Measurements from ENCODE around the gene DSCAML1.

The DSCAML1 gene

DNA sequence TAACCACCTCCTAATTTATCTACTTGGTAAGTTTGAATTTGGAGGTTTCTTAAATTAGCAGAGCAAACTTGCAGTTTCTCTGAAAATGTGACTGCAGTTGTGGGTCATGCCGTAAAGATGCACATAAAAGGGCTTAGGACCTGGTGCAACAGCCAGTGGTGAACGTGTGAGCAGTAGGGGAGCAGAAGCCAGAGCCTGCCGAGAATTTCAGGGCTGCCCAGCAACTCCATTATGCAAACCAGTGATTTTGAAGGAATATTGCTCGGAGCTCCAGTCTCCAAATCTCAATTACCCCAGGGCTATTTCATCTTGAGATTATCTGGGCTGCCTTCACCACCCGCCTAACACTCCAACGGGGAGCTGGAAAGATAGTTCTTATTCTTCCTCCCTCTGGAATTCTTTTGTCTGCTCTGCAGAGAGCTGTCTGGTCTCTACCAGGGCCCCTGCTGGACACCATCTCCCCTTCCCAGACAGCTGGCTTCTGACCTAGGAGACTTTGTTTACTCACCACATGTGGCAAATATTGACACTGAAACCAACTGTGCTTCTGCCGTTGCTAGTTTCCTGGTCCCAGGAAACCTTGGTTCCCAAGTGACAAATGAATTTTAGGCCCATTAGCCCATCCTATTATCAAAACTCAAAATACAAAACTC, 93.9 kb downstream of the DSCAML1 start:
- DNase-seq: no peak

DNA sequence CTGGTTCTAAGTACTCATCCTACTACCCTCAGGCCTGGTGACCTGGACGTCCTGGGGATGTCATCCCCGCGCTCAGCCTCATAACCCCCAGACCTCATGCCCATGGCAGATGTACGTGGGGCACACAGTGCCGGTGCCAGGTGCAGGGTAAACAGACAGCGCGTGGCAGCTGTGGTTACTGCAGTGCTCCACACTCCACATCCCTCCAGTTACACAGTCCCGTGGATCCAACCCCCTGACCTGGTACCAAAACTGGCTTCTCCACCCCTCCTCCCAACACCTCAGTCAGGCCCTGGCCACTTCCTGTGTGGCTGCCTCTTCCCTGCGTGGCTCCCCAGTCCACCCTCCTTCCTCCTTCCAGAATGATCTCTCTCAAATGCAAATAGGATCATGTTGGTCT, 95.2 kb downstream of the DSCAML1 start:
- Histone ChIP-seq H3K4me3 (ENCODE audit: low read depth, low read length) (no peak overlapping the region), H3K4me1 (peaks cover 15% of the 10 kb centered on the region; the same call in 1 of the 2 replicates), H3K36me3 (no peaks in the 10 kb centered on the region), H3K27me3 (no peaks in the 10 kb centered on the region), H3K9me3 (no peaks in the 10 kb centered on the region)
- DNase-seq: no peak
- TF ChIP-seq, protein P1, sequence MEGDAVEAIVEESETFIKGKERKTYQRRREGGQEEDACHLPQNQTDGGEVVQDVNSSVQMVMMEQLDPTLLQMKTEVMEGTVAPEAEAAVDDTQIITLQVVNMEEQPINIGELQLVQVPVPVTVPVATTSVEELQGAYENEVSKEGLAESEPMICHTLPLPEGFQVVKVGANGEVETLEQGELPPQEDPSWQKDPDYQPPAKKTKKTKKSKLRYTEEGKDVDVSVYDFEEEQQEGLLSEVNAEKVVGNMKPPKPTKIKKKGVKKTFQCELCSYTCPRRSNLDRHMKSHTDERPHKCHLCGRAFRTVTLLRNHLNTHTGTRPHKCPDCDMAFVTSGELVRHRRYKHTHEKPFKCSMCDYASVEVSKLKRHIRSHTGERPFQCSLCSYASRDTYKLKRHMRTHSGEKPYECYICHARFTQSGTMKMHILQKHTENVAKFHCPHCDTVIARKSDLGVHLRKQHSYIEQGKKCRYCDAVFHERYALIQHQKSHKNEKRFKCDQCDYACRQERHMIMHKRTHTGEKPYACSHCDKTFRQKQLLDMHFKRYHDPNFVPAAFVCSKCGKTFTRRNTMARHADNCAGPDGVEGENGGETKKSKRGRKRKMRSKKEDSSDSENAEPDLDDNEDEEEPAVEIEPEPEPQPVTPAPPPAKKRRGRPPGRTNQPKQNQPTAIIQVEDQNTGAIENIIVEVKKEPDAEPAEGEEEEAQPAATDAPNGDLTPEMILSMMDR (IDR thresholded peaks at IDR 0.05; ENCODE audit: low read depth, low read length): no peak

More for the DNA sequence above, 93.9 kb downstream of the DSCAML1 start:
- peaks cover 13% of the 10 kb centered on the region; the same call in 1 of the 2 replicates for H3K4me1 ChIP-seq
- no peaks in the 10 kb centered on the region for H3K9me3 ChIP-seq
- no peaks in the 10 kb centered on the region for H3K27me3 ChIP-seq
- H3K4me3 ChIP-seq (ENCODE audit: low read depth, low read length): no peak overlapping the region
- H3K36me3 ChIP-seq: no peaks in the 10 kb centered on the region
- TF ChIP-seq, protein P1 (IDR thresholded peaks at IDR 0.05; ENCODE audit: low read depth, low read length): peak; percentile 7; the same call in 1 of the 2 replicates

DNA sequence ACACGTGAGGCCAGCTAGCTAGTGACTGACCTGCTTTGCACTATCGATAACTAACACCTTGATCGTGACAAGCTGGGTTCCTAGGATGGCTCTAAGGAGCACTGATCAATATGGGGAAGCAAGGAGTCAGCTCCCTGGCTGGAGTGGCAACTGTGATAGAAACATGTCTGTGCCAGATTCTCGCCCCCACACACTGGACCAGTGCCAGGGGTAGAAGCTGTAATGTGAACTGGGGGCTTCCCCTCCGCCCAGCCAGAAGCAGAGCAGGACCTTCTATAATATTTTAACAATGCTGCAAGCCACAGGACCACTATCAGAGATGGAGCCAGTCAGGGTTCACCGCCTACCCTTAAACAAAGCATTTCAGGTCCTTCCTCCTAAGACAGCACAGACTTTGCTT, 96.5 kb downstream of the DSCAML1 start:
- no peak for DNase-seq
- H3K9me3 ChIP-seq: no peaks in the 10 kb centered on the region
- H3K36me3 ChIP-seq: no peaks in the 10 kb centered on the region
- no peak overlapping the region for H3K4me3 ChIP-seq (ENCODE audit: low read depth, low read length)
- peaks cover 19% of the 10 kb centered on the region; the same call in 1 of the 2 replicates for H3K4me1 ChIP-seq
- TF ChIP-seq, protein P1 (IDR thresholded peaks at IDR 0.05; ENCODE audit: low read depth, low read length): no peak
- no peaks in the 10 kb centered on the region for H3K27me3 ChIP-seq

DNA sequence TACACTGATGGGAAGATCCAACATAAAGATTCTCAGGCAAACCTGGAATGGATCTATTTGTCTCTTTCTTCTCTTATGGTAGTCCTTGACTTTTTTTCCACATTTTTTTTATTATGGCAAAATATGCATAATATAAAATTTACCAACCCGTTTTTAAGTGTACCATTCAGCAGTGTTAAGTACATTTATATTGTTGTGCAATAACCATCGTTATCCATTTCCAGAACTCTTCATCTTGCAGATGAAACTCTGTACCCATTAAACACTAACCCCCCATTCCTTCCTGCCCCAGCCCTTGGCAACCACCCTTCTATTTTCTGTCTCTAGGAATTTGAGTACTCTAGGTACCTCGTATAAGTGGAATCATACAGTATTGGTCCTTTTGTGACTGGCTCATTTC, 99.7 kb downstream of the DSCAML1 start:
- Histone ChIP-seq H3K4me3 (ENCODE audit: low read depth, low read length) (no peak overlapping the region), H3K4me1 (peaks cover 6% of the 10 kb centered on the region; the same call in 1 of the 2 replicates), H3K27me3 (no peaks in the 10 kb centered on the region), H3K36me3 (no peaks in the 10 kb centered on the region), H3K9me3 (no peaks in the 10 kb centered on the region)
- no peak for DNase-seq
- TF ChIP-seq, protein P1 (IDR thresholded peaks at IDR 0.05; ENCODE audit: low read depth, low read length): no peak

DNA sequence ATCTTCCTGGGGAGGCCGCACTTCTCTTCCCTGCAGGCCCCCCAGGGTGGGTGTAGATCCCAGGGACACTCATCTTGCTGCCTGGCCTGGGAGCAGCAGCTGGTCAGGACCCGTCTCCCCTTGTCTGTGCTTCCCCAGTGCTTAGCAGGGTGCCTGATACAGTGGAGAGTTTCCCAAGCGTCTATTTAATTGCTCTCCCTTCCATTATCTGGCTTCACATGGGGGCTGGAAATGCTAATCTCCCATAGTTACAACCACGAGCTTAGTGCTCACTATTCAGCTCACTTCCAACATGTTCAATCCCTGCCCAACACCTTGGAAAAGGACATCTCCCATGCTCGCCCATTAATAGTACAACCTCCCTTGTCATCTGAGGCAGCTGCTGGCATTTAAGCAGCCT, 100.5 kb downstream of the DSCAML1 start:
- no peaks in the 10 kb centered on the region for H3K36me3 ChIP-seq
- no peak for DNase-seq
- H3K4me3 ChIP-seq (ENCODE audit: low read depth, low read length): no peak overlapping the region
- no peaks in the 10 kb centered on the region for H3K9me3 ChIP-seq
- H3K4me1 ChIP-seq: peaks cover 6% of the 10 kb centered on the region; the same call in 1 of the 2 replicates
- no peaks in the 10 kb centered on the region for H3K27me3 ChIP-seq
- TF ChIP-seq, protein P1 (IDR thresholded peaks at IDR 0.05; ENCODE audit: low read depth, low read length): no peak

DNA sequence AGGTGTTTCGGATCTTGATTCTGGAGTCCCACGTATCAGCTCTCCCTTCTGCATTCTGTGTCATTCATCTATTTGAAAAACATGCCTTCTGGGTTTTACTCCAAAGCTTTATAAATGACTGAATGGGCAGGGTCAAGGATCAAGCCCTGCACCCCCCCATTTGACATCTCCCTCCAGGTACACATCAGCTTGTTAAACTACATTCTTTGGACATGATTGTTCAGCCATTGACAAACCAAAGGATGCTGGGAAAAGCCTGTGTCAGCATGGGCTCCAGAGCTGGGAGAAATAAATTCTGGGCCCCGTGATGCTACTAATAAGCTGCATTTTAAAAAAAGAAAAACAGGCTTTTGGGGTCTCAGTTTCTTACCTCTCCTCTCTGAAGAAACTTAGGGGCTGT, 103.7 kb downstream of the DSCAML1 start:
- H3K27me3 ChIP-seq: no peaks in the 10 kb centered on the region
- H3K9me3 ChIP-seq: no peaks in the 10 kb centered on the region
- H3K4me3 ChIP-seq (ENCODE audit: low read depth, low read length): no peak overlapping the region
- TF ChIP-seq, protein P1 (IDR thresholded peaks at IDR 0.05; ENCODE audit: low read depth, low read length): no peak
- DNase-seq: no peak
- H3K36me3 ChIP-seq: no peaks in the 10 kb centered on the region
- H3K4me1 ChIP-seq: peaks cover 6% of the 10 kb centered on the region; the same call in 1 of the 2 replicates
